HL-60 (cell line): Measurements from ENCODE around the gene CHM.
"Not testable (repeated sequence)": the region's sequence is repeated elsewhere in the genome, so short reads cannot be mapped to it uniquely, and the experiment has no call there.

Experiments used
- POLR2AphosphoS5 ChIP-seq: IDR thresholded peaks from 2 replicates; pipeline ENCODE4 v1.6.1; 2012; ENCODE audit warnings: low read depth
- TF ChIP-seq, protein P1 (sequence below): IDR thresholded peaks from one replicate; pipeline ENCODE4 v1.5.1; 2011; ENCODE audit warnings: low read length, control low read depth, inconsistent platforms; ENCODE audit not compliant: insufficient read depth
- TF ChIP-seq, protein P2 (sequence below): IDR thresholded peaks from 2 replicates; pipeline ENCODE4 v1.6.1; 2012; ENCODE audit warnings: low read depth; ENCODE audit not compliant: insufficient replicate concordance

DNA sequence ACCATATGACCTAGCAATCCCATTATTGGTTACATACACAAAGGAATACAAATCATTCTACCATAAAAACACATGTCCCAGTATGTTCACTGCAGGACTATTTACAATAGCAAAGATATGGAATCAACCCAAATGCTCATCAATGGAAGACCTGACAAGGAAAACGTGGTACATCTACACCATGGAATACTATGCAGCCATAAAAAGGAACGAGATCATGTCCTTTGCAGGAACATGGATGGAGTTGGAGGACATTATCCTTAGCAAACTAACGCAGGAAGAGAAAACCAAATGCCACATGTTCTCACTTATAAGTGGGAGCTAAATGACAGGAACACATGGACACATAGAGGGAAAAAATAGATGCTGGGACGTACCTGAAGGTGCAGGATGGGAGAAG is 102.6 kb downstream of the CHM start:
- TF ChIP-seq, protein P1, sequence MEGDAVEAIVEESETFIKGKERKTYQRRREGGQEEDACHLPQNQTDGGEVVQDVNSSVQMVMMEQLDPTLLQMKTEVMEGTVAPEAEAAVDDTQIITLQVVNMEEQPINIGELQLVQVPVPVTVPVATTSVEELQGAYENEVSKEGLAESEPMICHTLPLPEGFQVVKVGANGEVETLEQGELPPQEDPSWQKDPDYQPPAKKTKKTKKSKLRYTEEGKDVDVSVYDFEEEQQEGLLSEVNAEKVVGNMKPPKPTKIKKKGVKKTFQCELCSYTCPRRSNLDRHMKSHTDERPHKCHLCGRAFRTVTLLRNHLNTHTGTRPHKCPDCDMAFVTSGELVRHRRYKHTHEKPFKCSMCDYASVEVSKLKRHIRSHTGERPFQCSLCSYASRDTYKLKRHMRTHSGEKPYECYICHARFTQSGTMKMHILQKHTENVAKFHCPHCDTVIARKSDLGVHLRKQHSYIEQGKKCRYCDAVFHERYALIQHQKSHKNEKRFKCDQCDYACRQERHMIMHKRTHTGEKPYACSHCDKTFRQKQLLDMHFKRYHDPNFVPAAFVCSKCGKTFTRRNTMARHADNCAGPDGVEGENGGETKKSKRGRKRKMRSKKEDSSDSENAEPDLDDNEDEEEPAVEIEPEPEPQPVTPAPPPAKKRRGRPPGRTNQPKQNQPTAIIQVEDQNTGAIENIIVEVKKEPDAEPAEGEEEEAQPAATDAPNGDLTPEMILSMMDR: not testable (repeated sequence)
- TF ChIP-seq POLR2AphosphoS5: not testable (repeated sequence)
- TF ChIP-seq, protein P2, sequence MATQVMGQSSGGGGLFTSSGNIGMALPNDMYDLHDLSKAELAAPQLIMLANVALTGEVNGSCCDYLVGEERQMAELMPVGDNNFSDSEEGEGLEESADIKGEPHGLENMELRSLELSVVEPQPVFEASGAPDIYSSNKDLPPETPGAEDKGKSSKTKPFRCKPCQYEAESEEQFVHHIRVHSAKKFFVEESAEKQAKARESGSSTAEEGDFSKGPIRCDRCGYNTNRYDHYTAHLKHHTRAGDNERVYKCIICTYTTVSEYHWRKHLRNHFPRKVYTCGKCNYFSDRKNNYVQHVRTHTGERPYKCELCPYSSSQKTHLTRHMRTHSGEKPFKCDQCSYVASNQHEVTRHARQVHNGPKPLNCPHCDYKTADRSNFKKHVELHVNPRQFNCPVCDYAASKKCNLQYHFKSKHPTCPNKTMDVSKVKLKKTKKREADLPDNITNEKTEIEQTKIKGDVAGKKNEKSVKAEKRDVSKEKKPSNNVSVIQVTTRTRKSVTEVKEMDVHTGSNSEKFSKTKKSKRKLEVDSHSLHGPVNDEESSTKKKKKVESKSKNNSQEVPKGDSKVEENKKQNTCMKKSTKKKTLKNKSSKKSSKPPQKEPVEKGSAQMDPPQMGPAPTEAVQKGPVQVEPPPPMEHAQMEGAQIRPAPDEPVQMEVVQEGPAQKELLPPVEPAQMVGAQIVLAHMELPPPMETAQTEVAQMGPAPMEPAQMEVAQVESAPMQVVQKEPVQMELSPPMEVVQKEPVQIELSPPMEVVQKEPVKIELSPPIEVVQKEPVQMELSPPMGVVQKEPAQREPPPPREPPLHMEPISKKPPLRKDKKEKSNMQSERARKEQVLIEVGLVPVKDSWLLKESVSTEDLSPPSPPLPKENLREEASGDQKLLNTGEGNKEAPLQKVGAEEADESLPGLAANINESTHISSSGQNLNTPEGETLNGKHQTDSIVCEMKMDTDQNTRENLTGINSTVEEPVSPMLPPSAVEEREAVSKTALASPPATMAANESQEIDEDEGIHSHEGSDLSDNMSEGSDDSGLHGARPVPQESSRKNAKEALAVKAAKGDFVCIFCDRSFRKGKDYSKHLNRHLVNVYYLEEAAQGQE: not testable (repeated sequence)
